Ramos (cell line): ENCODE results near the gene MTX3.

ENCODE experiments used
- in situ Hi-C: fragments of 300-500 bp; cut with MboI; formaldehyde crosslinking; loops from one replicate; pipeline ENCODE4 v1.14.3; 2022; ENCODE audit warnings: low sequenced_read_pairs; ENCODE audit not compliant: unreplicated experiment

The MTX3 gene, protein sequence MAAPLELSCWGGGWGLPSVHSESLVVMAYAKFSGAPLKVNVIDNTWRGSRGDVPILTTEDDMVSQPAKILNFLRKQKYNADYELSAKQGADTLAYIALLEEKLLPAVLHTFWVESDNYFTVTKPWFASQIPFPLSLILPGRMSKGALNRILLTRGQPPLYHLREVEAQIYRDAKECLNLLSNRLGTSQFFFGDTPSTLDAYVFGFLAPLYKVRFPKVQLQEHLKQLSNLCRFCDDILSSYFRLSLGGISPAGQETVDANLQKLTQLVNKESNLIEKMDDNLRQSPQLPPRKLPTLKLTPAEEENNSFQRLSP

DNA sequence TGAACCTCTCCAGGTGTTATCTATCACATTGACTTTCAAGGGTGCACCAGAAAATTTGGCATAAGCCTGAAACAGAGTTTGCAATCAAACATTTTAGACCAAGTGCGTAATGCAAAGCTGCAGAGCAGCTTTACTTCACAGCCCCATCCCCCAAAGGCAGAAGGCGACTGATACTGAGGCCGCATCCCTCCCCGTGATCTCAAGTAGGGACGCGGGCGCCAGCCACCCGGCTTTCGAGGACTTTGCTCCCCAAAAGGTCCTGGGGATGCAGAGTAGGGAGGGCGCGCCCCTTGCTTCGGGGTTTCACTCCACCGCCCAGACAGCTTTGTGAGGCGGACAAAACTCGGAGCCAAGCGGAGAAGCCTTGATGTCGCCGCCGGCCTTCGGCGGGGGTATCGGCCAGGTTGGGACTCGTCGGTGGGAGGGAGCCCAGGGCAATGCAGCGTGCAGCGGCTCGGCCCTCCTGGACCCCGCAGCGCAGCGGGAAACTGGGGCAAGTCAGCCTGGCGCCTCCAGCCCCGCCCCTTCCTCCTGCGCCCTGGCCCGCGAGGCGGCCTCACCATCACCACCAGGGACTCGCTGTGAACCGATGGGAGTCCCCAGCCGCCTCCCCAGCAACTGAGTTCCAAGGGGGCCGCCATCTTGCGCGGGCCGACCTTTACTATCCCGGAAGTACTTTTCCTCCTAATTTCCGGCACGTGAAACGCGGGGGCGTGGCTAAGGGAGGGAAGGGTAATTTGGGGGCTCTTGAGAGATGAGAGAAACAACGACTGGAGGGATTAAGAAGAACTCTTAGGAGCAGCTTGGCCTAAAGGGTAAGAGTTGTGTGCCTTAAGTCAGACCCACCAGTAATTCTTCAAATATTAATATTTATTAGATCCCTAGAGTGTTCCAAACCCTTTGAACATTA is at the start of gene MTX3:
Gene MTX3 (minus strand): TSS at position 665 of the 910 bp plus-strand sequence. CDS start 24 bp downstream, at position 641.
- in situ Hi-C loops, result loop anchor here (10.0 kb wide), 1 partner anchor 106 kb away; no protein-coding TSS in a partner anchor

DNA sequence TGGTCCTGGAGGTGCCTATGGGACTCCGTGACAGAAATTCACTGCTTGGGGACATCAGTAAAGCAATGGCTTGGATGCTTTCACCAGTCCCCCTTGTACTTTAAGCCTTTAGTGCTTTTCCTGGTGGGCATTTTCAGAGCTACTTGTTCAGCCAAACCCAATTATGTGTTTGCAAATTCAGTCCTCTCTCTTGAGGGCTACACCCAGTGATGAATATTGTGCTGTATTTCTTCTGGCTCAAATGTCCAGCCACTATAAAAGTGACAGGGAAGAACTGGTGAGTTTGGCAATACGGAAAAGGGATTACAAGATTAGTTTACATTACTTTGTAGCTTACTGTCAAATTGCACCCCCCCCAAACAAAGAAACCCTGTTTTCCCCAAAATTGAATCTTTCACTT is 48.6 kb upstream of the MTX3 start:
- in situ Hi-C loops, result no loop called here

DNA sequence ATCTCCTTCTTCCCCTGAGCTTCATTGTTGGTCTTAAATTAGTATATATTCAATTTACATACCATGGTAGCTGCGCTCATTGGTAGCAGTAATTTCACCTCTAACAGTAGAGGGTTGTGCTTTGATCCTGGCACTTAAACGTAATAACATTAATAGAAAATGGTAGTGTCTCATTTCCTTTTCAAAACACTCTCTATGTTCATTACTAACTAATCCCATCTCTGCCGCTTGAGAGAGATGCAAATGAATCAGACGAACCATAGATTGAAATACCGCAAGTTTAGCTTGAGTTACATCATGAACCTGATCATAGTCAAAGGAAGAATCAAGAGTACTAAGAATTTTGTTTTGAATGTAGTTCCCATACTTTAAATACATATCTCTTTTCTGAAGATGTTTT is 46.3 kb upstream of the MTX3 start:
- in situ Hi-C loops, result no loop called here

DNA sequence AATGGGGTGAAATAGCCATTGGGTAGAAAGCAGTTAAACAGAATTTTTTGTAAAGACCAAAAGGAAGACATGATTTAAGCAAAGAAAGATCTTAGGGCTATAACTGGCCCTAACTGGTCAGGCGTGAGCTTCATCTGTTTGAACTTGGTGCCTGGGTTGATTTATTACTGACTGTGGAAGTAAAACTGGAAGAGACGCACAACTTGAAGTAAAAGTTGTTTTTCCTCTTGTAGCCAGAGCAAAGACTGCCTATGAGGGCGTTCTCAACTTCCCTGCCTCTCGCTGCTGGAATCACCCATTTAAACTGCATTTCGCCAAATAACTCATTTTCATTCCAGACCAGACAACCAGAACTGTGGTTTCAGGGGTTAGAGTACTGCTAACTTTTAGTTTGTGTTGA is 45.6 kb upstream of the MTX3 start:
- in situ Hi-C loops, result no loop called here

DNA sequence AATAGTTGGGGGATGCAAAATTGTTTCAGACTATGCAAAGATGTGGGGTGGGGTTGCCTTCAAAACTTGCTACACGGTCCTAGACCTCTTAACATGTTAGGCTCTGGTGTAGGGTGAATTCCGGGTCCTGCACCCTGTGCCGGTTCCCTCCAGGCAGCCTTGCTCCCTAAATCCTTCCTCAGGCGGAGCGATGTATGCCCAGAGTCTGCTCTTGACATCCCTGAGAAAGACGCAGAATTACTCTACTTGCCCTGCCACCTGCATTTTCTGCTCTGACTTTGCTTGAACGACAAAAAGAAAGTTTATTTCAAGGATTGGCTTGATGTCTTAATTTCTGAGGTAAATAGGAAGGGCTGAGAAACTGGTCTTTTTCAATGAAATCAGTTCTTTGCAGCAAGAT is 44.8 kb upstream of the MTX3 start:
- in situ Hi-C loops, result no loop called here

DNA sequence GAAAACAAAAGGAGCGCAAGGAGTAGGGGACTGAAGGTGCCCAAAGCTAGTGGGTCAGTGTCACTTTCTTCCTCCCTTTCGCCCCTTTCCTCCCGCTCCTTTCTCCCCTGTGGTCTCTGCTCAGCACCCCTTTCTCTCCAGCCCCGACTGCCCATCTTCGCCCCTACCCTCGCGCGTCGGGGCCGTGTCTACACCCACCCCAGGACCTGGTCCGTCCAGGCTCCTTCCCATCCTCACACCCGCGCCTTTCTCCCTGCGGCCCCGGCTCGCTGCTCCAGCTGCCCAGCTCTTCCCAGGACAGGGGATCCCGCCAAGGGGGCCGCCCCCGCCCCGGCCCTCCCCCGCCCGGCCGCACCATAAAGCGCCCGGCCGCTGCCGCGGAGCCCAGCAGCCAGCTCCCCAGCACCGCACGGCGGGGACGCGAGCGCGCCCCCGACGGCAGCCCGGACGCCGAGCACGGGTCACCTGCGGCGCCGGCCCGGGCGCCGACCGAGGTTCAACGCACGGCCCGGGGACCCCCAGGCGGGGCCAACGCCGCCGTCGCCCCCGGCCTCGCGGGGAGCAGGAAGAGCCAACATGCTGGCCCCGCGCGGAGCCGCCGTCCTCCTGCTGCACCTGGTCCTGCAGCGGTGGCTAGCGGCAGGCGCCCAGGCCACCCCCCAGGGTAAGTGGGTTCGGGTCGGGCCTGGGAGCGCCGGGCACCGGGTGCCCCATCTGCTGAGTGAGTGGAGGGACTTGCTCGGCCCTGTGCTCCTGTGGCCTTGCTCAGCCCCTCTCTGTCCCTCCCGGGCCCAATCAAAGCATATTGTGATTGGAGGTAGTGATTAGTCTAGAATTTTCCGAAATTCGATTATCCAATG is 44.1 kb upstream of the MTX3 start, which contains the start of gene THBS4:
Gene THBS4 (plus strand): TSS at position 387 of the 860 bp plus-strand sequence. CDS start 190 bp downstream, at position 577.
- in situ Hi-C loops, result no loop called here

DNA sequence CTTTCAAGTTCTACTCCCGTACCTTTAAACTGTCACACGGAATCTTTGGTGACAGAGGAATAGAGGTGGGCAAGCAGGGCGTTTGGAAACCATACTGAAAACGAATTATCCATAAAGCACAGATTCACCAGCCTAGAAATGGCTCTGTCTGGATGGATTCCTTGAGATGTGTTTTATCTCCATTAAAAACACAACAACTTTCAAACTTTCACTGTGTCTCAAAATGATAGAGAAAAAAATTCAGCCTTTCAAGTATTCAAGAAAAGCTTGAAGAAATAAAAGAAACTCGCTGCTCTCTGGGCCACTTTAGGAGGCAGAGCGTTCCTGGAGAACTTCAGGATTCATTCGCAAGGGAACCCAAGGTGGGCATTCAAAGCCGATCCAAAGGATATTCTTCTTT is 43.5 kb upstream of the MTX3 start:
- in situ Hi-C loops, result no loop called here

DNA sequence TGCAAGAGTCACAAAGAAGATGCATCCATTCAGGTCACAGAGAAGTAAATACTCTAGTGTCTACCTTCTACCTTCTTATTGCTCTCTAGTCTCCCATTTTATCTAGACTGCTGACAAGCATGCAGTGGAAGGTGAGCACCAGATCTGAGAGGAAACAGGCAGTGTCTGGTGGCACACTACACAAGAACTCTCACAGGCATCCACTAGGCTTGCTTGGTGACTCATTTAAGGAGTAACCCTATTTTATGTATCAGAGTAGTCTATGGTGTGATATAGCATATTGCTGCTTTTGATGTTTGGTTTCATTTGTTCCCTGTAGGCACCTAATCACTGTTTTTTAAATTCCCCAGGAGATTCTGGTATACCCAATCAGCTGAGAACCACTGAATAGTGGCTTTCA is 42.5 kb upstream of the MTX3 start:
- in situ Hi-C loops, result no loop called here

DNA sequence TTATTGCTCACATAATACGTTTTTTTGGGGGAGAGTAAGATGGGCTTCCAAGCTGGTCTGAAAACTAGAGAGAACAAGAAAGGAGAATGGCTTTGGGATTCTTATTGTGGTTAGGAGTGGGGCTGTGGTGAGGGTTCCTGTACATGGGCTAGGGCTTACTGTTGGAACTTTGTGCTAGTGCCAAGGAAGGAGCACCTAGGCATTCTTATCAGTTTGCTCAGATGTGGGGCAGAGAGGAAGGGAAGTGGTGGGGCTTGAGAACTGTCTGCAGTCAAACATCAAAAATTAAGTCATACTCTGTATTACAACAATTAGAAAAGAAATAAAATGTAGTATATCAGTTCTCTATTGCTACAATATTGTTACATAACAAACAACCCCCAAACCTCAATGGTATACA is 40.0 kb upstream of the MTX3 start:
- in situ Hi-C loops, result no loop called here

DNA sequence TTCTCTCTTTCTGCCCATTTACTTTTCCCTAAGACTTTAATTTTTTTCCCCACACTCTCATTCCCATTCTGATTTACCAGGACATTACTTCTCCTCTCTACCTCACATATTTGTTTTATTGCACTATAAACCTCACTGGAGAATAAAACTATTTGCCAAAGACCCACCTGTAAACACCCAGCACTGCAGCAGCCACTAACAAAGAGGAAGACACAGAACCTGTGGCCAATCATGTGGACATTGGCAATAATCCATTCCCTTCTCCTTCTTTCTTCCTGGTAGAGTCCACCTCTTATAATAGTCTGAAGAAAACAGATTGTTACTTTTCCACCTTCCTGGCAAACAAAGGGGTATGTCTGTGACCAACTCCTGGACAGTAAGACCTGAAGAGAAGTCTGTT is 35.8 kb upstream of the MTX3 start:
- in situ Hi-C loops, result no loop called here

DNA sequence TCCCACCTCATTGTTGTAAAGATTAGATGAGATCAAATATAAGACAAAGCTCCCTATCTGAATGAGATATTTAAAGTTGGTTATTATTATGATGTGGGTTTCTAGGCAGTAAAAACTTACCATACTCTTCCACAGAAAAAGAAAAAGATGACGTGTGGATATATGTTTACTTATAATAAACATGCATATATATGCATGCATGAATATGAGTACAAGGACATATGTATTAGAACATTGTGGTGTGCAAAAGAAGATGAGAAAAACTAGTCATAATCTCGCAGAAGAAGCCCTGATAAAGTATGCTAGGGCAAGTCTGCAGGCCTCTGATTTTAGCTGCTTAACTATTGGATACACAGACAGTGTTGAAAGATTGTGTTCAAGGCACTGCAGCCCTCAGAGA is 34.0 kb upstream of the MTX3 start:
- in situ Hi-C loops, result no loop called here

DNA sequence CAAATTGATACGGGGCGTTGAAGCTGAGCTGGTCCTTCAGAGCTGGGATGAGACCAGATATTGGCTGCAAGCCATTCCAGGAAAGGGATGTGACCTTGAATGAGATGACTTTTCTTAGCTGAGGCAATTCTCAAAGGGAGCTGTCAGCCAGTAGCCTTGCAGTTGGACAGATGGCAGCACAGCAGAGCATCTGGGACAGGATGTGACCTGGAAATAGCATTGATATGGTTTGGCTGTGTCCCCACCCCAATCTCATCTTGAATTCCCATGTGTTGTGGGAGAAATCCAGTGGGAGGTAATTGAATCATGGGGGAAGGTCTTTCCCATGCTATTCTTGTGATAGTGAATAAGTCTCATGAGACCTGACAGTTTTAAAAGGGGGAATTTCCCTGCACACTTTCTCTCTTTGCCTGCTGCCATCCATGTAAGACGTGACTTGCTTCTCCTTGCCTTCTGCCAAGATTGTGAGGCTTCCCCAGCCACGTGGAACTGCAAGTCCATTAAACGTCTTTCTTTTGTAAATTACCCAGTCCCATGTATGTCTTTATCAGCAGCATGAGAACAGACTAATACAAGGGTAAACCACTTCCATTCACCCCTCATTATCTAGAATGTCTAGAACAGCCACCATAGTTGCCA is 19.8 kb upstream of the MTX3 start:
- in situ Hi-C loops, result no loop called here

DNA sequence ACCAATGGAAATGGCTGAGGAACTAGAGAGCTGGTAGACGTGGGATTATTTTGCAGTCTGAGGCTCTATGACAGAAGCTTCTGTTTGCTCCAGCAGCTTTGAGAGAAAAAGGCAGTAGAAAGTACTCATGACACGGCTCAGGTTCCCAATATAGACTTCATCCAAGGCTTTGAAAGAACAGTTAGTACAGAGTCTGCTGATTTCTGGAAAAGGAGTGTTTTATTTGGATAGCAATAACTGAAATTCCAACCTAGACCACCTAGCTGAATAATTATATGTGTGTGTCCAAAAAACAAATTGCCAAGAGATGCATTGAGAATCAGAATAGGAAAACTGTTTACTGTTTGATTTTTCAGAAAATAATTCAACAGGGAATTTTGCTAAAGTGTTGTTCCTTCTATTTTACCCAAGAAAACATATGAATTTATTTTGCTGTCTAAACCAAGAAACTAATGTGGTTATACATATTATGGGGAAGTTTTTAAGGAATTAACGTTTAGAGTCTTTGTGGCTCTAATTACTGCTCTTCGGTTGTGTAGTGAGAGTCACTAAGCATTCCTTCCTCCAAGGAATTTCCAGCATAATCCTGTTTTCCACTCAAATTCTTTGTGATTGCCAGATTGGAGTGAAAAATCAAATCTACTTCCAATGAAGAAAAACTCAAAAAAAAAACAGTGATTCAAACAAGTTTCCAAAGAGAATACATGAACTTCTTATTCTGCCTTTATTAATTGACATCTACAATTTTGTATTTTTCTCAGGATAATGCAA is 18.1 kb upstream of the MTX3 start:
- in situ Hi-C loops, result no loop called here

DNA sequence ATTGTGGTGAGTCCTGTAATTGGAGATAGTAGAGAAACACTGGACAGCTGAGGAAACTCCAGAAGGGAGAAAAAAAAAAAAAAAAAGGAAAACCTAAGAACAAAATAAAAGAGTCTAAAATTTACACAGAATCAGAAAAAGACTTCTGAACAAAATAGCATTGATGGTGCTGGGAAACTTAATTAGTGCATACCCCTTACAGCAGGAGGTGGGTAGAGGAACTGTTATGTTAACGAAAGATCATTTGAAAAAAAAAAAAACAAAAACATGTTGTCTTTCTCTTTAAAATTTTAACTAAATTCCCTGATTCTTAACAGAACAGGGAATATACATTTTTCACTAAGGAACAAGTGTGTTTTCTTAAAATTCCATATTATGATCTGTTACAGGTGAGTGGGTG is 11.6 kb upstream of the MTX3 start:
- in situ Hi-C loops, result no loop called here

DNA sequence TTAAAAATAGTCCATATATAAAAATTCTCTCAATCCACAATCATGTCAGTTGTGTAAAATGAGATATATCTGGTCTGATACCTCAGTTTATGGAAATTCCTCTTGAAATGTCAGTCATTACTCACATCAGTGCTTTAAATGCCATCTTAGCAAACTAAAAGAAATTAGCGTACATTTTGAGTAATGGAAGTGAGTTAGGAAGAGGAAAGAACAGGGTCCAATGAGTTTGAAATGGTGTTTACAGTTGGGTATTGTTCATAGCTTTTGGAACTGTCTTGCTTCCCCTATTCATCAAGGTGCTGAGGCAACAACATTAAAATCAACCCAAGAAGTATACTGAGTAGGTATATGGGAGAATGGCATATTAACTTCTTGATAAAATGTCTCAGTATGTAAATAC is 8.7 kb upstream of the MTX3 start:
- in situ Hi-C loops, result loop anchor here (10.0 kb wide), 1 partner anchor 115 kb away; no protein-coding TSS in a partner anchor

DNA sequence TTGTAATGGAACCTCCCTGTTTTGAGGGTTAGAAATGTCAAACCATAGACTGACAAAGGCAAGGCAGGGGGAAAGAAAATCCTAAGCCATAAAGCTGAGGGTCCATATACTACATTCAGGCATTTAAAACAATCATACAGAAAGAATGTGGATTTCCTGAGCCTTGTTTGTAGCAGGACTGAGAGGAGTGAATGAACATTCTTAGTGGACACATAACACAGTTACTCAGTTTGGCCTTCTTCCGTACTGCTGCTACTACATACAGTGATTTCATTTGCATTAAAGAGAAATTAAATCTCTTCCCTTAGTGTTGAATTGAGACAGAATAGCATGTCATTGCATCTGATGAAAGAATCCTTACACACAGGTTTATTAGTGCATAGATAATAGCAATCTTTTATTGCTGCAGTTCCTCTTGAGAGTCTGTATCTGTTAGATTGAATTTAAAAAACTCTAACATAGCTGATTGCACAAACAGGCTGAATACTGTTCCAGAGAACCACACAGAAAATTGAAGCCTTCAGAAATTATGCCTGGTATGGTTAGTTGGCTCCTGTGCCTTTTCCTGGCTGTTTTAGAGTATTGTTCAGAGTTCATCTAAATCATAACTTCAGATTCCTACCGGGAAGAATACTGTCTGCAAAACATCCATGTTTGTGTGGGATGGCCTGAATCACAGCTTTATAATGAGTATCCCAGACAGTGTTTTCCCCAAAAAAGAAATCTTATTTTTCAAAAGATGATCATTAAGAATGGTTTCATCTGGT is 2.0 kb upstream of the MTX3 start:
- in situ Hi-C loops, result loop anchor here (10.0 kb wide), 1 partner anchor 108 kb away; no protein-coding TSS in a partner anchor

DNA sequence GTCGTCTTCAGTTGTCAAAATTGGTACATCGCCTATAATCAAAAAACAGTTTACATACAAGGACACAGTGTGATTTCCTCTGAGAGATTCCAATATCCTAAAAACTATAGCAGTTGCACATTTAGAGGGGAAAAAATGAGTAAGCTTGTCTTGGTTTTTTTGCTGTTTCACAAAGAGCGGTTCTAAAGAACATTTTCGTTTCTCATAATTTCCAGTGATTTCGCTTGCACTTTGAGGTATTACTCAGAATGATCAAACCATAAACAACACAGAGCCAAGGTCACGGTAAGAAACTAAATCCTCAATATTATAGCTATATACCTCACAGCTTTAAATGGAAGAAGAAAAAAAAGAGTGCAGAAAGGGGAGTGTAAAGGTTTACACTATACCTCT is 861 bp downstream of the MTX3 start:
- in situ Hi-C loops, result loop anchor here (10.0 kb wide), 1 partner anchor 105 kb away; no protein-coding TSS in a partner anchor

DNA sequence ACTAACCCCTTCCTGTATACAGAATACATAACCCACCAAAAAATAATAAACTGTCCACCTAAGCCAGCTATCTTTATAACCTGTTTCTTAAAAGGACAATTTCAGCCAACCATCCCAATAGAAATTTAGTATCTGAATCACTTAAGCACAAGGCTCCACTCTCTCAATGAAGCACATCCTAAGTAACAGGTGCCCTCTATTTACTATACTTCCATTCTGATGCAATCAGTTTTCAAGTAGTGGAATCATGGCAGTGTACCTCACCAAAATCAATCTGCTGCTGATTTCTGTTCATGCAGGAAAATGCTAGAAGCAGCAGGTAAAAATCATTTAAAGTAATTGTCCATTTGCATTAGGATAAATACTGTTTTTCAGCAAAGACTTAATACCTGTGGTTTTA is 4.8 kb downstream of the MTX3 start:
- in situ Hi-C loops, result no loop called here
